ENCODE measurements around the gene COX8C.
"Not testable (repeated sequence)": the region's sequence is repeated elsewhere in the genome, so short reads cannot be mapped to it uniquely, and the experiment has no call there.

The COX8C gene

DNA sequence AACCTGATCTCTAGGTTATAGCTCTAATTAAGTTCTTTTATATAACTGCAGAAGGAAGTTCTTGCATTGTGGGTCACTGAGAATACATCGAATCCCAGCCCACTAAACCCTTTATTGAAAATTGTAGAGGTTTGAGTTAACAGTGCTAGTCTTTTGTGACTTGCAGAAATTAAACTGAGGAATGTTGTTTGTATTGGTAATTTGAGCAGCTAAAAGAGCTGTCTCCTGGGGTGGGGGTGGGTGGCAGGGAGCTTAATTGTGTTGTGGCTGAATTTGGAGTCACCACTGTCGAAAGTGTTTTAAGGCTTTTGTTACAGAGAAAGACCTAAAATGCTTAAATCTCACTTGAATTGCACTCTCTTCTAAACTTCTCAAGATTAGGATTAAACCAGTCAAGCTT, 3.2 kb upstream of the COX8C start:
- DNase-seq, result no peak
- intact Hi-C loops (cut with DNase I), result no loop called here

DNA sequence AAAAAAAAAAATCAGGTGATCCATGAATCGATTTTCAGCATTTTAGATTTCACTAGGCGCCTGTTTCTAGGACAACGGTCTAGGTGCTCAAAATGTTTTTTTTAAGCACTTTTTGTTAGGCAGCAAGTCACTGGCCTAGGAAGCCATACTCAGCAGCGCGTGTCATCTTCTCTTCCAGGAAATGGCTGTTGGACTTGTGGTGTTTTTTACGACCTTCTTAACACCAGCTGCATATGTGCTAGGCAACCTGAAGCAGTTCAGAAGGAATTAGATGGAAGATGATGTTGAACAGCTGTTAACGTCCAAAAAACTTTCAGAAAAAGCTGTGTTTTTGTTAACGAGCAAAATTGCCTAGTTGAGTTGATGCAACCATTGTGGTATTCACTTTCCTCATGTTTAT, 868 bp downstream of the COX8C start:
- intact Hi-C loops (cut with DNase I), result no loop called here
- DNase-seq, result no peak

DNA sequence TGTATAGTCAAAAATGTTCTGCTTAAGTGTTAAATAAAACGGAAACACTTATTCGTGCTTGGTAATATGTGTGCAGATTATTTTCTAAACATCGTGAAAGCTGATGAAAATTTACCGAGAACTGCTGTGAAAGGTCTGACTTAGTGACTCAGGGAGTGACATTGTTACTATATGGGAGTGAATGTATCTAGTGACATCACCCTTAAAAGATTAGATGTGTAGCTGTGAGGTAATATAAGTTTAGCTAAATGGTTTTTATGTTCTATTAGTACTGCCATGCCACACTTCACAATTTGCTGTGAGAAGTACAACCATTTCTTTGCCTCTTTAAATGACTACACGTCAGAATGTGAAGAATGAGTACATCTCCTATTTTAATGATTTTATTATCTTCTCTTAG, 1.3 kb downstream of the COX8C start:
- DNase-seq, result no peak
- intact Hi-C loops (cut with DNase I), result no loop called here

DNA sequence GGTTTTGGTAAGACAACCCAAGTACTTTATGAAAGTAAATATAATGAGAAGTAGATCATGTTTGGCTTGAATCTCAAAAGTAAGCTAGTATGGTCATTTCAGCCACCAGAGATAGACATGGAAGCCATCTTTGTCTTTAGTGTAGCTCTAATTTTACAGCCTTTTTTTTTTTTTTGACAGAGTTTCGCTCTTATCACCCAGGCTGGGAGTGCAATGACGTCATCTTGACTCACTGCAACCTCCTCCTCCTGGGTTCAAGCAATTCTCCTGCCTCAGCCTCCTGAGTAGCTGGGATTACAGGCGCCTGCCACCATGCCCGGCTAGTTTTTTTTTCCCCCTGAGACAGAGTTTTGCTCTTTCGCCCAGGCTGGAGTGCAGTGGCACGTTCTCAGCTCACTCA, 7.9 kb downstream of the COX8C start:
- intact Hi-C loops (cut with DNase I); DNase-seq: not testable (repeated sequence)

DNA sequence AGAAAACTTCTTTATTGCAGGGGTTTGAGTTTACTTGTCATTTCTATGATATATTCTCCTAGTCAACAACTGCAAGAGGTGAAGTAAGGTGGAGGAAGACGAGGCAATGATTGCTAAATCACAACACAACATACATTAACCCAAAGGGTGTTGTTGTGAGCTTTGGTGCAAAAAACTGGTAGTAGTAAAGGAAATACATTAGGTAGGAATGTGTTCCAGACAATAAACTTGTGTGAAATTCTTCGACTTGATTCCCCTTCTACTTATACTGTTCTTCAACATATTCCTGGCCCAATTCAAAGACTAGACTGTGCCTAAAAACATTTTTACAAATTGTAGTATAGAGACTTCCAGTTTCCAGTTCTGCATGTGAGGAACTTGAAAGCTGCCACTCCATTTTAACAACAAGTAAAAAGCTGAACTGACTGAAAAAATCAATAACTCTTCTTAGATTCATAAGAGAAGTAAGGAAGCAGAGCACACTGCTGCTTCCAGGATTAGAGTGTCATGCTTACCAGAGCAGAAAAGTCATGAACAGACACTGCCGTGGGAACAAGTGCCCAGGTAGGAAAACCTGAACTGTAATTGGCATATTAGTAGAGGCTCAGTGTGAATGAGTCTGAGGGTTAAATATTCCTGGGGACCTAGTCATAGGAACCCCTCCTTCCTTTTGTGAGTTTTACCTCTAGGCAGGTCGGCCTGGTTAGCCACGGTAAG, 22.2 kb downstream of the COX8C start:
- intact Hi-C loops (cut with DNase I), result no loop called here
- no peak for DNase-seq

DNA sequence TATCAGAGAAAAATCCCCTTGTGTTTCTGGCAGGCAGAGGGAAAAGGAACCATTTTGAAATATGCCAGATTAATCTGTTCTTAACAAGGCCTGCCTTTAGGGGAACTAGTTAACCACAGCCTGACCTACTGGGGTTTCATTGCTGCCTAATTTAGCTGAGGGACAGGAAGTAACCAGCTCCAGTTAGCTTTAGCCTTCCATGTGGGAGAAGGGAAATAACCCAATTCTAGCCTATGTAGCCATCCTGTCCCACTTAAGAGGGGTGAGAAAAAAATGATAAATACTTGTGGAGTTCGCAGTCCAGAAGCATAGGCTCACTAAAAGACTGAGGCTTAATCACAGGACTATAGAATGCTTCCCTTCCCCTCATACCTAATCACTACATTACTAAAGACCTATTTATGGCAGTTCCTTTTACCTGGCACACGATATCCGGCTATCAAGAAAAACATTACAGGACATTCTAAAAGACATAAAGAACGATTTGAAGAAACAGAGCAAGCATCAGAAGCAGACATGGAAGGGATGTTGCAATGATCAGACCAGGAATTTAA, 22.8 kb downstream of the COX8C start:
- DNase-seq, result peak in 3 of 42 donors; percentile 8 to 37 (median 17)
- intact Hi-C loops (cut with DNase I), result no loop called here

DNA sequence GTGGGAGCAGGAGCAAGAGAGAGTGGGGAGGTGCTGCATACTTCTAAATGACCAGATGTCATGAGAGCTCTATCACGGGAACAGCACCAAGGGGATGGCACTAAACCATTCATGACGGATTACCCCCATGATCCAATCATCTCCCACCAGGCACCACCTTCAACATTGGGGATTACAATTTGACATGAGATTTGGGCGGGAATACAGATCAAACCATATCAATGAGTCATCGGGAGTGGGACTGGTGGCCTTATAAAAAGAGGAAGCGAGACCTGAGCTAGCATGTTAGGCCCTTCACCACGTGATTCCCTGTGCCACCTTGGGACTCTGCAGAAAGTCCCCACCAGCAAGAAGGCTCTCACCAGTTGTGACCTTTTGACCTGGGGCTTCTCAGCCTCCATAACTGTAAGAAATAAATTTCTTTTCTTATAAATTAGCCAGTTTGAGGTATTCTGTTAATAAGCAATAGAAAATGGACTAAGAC, 28.7 kb downstream of the COX8C start:
- intact Hi-C loops (cut with DNase I), result no loop called here
- DNase-seq, result peak in 1 of 42 donors; percentile 10

DNA sequence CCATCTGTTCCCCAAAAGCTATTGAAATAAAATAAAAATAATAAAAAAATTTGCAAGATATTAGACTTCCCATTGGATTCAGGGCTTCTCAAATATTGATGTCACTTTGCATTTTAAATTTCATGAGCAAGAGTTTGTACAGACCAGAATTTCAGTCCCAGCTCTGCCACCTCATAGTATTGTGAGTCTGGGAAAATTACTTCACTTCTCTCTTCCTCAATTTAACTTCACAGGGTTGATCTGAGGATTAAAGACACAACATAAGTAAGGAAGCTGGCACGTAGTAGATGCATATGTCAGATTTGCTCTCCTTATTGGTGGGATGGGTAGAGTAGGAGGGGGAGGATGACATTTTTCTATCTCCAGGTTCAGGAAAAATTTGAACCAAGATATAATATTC, 32.8 kb downstream of the COX8C start:
- intact Hi-C loops (cut with DNase I), result loop anchor here (10.0 kb wide), 1 partner anchor 45 kb away; the partner anchor contains the start of gene BTBD7
- DNase-seq, result no peak

DNA sequence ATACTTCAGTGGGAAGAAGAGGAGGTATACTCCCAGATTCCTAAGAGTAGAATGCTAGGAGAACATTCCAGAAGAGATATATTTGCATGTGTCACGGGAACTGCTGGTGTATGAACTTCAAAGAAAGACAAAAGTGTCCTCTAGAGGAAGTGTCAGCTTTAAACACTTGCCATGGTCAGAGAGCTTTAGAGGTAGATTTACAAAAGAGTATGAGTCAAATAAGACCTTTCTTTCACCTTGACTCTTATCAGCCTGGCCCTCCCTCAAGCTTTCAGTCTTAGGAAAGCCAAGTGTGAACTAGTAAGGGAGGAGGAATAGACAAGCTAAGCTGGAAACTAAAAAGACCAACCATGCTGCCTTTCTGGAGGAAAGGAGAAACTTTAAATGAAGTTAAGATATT, 34.7 kb downstream of the COX8C start:
- DNase-seq, result no peak
- intact Hi-C loops (cut with DNase I), result loop anchor here (10.0 kb wide), 1 partner anchor 47 kb away; the partner anchor contains the start of gene BTBD7

DNA sequence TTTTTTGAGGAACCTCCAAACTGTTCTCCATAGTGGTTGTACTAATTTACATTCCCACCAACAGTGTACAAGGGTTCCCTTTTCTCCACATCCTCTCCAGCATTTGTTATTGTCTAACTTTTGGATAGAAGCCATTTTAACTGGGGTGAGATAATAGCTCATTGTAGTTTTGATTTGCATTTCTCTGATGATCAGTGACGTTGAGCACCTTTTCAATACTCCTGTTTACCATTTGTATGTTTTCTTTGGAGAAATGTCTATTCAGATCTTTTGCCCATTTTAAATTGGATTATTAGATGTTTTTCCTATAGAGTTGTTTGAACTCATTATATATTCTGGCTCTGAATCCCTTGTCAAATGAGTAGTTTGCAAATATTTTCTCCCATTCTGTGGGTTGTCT, 37.3 kb downstream of the COX8C start:
- DNase-seq, result peak in 2 of 42 donors; percentile 13 to 52
- intact Hi-C loops (cut with DNase I), result loop anchor here (10.0 kb wide), 1 partner anchor 49 kb away; the partner anchor contains the start of gene BTBD7

DNA sequence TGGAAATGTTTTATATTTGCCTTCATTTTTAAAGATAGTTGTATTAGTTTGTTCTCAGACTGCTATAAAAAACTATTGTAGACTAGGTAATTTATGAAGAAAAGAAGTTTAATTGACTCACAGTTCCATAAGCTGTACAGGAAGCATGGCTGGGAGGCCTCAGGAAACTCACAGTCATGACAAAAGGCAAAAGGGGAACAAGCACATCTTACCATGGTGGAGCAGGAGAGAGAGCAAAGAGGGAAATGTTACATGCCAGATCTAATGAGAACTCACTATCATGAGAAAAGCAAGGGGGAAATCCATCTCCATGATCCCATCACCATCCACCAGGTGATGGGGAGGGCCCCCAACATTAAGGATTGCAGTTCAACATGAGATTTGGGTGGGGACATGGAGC, 48.2 kb downstream of the COX8C start:
- DNase-seq, result no peak
- intact Hi-C loops (cut with DNase I), result no loop called here

DNA sequence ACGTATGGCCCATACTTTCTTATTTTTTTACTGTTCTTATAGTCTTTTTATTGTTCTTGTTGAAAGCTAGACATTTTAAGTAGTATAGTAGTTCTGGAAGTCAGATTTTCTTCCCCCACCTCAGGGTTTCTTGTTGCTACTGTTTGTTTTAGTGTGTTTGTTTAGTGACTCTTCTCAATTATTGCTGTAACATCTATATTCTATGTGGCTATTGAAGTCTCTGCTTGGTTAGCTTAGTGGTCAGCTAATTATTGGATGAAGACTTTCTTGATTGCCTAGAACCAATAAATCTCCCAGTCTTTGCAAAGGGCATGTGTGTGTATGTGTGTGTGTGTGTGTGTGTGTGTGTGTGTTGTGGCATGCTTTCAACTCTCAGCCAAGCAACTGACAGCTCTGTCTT, 49.5 kb downstream of the COX8C start:
- no peak for DNase-seq
- intact Hi-C loops (cut with DNase I), result no loop called here
